DND-41 (cell line): ENCODE results near the gene CDK16.

ENCODE experiments used
- EZH2 ChIP-seq: IDR thresholded peaks from 3 replicates; pipeline ENCODE4 v1.6.1; 2012; ENCODE audit warnings: borderline replicate concordance, low read depth, mild to moderate bottlenecking, moderate library complexity, low read length, inconsistent platforms; ENCODE audit not compliant: severe bottlenecking
- TF ChIP-seq, protein P1 (sequence below): IDR thresholded peaks from 2 replicates; pipeline ENCODE4 v1.5.1; 2012; ENCODE audit warnings: borderline replicate concordance, low read length, moderate library complexity, mild to moderate bottlenecking; ENCODE audit not compliant: poor library complexity, severe bottlenecking; ENCODE audit errors: extremely low read depth

DNA sequence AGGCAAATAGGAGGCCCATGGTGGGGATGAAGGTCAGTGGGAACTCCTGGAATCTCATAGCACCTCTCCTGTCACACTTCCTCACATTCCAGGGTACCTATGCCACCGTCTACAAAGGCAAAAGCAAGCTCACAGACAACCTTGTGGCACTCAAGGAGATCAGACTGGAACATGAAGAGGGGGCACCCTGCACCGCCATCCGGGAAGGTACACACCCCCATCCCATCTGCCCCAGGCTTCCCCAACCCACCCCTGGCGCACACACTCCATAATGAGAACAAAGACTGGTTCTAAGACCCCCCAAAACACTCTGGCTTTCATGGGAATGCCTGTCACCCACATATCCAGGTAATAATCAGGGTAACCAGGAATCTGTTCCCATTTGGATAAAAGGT is 6.4 kb downstream of the CDK16 start:
- TF ChIP-seq, protein P1, sequence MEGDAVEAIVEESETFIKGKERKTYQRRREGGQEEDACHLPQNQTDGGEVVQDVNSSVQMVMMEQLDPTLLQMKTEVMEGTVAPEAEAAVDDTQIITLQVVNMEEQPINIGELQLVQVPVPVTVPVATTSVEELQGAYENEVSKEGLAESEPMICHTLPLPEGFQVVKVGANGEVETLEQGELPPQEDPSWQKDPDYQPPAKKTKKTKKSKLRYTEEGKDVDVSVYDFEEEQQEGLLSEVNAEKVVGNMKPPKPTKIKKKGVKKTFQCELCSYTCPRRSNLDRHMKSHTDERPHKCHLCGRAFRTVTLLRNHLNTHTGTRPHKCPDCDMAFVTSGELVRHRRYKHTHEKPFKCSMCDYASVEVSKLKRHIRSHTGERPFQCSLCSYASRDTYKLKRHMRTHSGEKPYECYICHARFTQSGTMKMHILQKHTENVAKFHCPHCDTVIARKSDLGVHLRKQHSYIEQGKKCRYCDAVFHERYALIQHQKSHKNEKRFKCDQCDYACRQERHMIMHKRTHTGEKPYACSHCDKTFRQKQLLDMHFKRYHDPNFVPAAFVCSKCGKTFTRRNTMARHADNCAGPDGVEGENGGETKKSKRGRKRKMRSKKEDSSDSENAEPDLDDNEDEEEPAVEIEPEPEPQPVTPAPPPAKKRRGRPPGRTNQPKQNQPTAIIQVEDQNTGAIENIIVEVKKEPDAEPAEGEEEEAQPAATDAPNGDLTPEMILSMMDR = no peak
- no peak for TF ChIP-seq EZH2
